GM21786 (cell line): ENCODE measurements around the gene ZC4H2.
"Not testable (repeated sequence)": the region's sequence is repeated elsewhere in the genome, so short reads cannot be mapped to it uniquely, and the experiment has no call there.

ENCODE experiments used
- ATAC-seq: cut with Tn5 transposase; IDR thresholded peaks from one replicate; pipeline ENCODE4 v1.9.1; 2021; ENCODE audit not compliant: unreplicated experiment

Gene ZC4H2

GRCh38 chrX:64975989-64976672 is at the start of gene ZC4H2:
TSS of gene ZC4H2 (minus strand) at chrX:64976450. CDS start at chrX:64976377, 73 bp downstream.
- ATAC-seq: peak; percentile 99

- no peak for ATAC-seq
Observed at GRCh38 chrX:65017451-65017850, 41.2 kb upstream of the ZC4H2 start.

- ATAC-seq: no peak
Observed at GRCh38 chrX:65014230-65014629, 38.0 kb upstream of the ZC4H2 start.

DNA sequence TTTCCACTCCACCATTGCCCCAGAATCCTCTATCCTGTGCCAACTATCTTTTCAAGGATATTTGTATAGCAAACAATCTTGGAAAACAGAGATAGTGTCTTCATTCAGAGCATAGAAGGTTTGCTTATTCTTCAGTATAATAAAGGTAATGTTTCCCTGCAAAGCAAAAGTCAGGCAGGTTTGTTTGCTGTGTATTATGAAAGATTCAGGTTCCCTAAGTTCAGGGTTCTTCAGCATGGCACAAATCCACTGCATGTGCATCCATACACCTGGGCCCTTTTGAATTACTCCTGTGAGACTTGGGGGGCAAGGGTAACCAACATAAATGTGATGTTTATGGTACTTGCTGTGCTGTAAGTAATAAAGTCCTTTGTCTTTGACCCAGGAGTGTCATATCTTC is 33.2 kb upstream of the ZC4H2 start:
- no peak for ATAC-seq

DNA sequence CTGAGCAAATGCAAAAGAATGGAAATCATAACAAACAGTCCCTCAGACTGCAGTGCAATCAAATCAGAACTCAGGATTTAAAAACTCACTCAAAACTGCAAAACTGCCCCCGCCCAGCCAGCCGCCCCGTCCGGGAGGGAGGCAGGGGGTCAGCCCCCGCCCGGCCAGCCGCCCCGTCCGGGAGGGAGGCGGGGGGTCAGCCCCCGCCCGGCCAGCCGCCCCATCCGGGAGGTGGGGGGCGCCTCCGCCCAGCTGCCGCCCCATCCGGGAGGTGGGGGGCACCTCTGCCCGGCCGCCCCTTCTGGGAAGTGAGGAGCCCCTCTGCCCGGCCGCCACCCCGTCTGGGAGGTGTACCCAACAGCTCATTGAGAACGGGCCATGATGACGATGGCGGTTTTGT is 26.0 kb upstream of the ZC4H2 start:
- not testable (repeated sequence) for ATAC-seq

DNA sequence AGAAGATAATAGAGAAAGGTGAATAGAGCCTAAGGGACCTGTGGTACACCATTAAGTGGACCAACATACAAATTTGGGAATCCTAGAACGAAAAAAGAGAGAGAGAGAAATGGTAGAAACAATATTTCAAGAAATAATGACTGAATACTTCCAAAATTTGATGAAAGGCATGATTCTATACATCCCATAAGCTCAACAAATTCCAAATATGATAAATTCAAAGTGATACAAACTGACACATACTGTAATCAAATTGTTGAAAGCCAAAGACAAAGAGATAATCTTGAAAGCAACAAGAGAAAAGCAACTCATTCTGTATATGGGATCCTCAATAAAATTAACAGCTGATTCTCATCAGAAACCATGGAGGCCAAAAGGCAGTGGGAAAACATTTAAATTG is 20.6 kb upstream of the ZC4H2 start:
- ATAC-seq: no peak

DNA sequence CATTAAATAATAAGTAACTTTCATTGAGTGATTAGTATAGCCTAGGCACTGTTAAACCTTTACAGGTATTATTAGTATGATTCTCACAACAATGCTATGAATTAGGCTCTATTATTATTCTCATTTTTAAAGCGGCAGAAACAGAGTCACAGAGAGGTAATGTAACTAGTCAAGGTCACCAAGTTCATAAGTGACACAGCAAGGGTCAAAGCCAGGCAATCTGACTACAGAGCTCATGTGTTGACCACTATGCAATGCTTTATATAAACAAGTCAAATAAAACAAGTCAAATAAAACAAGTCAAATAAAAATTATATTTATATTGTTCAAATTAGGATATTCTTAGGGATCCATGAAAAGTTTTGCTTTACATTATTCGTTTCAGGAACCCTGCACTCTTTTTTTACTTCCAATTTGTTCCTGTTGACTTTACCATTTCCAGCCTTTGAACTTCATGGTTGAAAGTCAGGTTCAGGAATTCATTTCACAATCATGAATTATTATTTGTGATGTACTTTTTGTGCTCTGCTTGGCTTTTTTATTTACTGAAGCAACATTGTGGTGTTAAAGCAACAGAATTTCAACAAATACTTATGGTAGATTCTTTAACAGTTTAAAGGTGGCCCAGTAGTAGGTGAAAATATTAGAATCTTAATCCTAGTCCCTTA is 18.0 kb upstream of the ZC4H2 start:
- ATAC-seq: no peak

DNA sequence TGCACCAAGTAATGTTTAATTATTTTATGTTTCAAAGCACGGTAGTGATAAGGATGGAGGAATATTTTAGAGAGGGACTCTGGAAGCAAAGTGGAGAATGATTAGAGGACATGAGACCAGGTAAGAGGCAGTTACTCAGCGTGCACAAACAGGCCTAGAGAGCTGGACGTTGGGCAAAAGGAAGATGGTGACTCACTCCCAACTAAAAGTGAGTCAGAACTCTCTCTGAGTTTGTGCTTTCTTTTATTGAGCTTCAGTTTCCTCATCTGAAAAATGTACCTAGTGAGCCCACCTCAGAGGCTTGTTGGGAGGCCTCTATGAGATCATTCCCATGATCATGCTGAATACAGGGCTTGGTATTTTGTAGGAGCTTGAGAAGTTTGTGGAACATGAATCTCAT is 1.6 kb upstream of the ZC4H2 start:
- ATAC-seq: no peak

DNA sequence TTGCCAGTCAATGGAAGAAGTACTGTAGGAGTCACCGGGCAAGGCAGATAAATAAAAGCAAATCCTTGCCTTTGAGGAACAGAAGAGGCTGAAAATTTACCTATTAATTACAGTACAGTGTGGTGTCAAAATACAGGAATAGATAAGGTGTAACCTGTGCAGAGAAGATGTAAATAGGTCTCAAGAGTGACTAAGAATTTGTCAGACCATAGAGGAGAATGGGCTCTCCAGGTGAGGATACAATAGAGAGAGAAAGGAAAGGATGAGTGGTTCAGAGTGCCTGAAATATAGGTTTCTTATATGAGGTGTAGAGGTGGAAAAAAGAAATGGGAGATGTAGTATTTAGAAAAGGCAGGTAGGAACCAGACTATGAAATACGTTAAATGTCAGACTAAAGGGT is 801 bp upstream of the ZC4H2 start:
- no peak for ATAC-seq

DNA sequence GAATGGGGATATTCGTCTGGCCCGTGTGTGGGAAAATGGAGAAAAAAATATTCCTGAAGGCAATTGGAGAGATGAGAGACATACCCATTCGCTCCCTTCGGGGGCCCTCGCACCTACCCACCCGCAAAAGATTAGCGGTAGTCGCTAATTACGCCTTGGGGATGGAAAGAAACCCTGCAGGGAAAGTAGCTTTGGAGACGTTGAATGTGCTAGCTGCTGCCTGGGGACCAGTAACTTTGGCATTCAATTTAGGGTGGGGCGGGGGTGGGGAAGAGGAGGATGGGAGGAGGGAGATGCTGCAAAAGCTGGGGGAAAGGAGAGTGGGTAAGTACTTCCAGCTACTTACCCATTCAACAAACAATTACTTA is 407 bp upstream of the ZC4H2 start:
- ATAC-seq: peak; percentile 23

GRCh38 chrX:64975491-64975890 is 759 bp downstream of the ZC4H2 start:
- peak; percentile 26 for ATAC-seq

GRCh38 chrX:64925480-64925879 is 50.8 kb downstream of the ZC4H2 start:
- ATAC-seq: no peak

GRCh38 chrX:64908121-64908520 is 68.1 kb downstream of the ZC4H2 start:
- ATAC-seq: no peak

DNA sequence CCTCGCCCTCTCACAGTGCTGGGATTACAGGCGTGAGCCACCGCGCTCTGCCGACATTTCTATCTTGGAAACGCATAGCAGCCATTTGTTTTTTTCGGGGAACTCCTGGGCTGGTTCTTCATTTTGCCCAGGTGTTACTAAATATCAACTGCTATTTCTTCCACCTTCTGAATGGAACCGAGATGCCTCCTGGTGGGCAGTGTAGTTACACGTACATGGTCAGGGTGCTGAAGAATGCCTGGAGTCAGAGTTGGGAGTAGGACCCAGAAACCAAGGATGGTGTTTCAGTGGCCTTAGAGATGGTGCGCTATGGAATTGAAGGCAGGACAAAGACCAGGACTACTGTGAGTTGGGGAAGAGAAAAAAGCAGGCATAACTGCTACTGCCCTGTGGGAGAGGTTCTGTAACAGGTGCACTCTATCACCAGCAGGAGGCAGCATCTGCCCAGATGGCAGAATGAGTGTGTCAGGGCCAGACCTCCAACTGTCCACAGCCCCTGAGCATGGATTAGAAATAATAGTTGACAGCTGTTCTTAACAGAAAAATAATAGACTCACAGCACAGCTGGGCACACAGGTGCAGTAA is 81.7 kb downstream of the ZC4H2 start:
- peak; percentile 80 for ATAC-seq

- peak; percentile 62 for ATAC-seq
Observed at GRCh38 chrX:64885850-64886249, 90.4 kb downstream of the ZC4H2 start.

GRCh38 chrX:64878709-64879108 is 97.5 kb downstream of the ZC4H2 start:
- ATAC-seq: not testable (repeated sequence)

- ATAC-seq: no peak
Observed at GRCh38 chrX:64867217-64867616, 109.0 kb downstream of the ZC4H2 start.
